HG02798 (cell line): ENCODE results near the gene INTS1.

Source experiments
- ATAC-seq: cut with Tn5 transposase; IDR thresholded peaks from one replicate; pipeline ENCODE4 v1.9.1; 2021; ENCODE audit warnings: mild to moderate bottlenecking; ENCODE audit not compliant: unreplicated experiment, poor library complexity

Gene INTS1

GRCh38 chr7:1543826-1544177 lies 39.6 kb upstream of the INTS1 start:
- no peak for ATAC-seq

DNA sequence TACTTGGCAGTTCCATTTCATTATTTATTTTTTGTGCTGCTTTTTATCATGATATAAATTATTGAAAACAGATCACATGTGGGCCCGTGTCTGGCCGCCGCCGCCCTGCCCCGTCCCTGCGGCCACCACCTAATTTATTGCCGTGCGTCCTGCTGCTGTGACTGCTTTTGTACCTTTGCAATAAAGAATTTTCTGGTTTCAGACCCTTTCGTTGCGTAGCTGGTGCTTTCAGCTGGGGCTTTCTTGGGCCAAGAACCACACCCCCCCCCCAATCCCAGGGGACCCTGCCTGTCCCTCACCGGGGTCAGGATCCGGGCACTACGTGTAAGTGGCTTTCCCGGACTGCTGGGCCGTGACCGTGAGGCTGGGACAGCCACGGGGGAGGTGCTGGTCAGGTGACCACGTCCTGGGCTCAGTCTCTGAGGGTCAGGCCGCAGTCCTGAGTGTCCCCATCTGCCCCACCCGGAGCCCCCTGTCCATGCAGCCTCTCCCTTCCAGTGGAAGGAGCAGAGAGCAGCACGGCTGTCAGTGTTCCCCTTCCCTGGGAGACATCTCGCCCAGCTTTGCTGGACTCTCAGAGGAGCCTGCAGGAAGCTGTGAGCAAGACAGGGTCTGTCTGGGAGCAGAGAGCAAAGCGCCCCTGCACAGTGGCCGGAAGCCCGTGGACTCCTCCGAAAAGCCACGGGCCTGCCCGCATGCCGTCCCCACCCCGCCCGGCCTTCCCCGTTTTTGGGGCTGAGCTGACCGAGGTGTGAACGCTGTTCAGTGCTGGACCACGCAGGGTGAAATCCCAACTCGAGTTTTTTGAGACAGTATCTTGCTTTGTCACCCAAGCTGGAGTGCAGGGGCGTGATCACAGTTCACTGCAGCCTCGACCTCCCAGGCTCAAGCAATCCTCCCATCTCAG lies 38.9 kb upstream of the INTS1 start:
- no peak for ATAC-seq

- no peak for ATAC-seq
Measured at GRCh38 chr7:1542329-1542728, 38.1 kb upstream of the INTS1 start.

GRCh38 chr7:1541431-1542162 lies 37.4 kb upstream of the INTS1 start:
- no peak for ATAC-seq

GRCh38 chr7:1540776-1541271 lies 36.6 kb upstream of the INTS1 start:
- ATAC-seq: no peak

DNA sequence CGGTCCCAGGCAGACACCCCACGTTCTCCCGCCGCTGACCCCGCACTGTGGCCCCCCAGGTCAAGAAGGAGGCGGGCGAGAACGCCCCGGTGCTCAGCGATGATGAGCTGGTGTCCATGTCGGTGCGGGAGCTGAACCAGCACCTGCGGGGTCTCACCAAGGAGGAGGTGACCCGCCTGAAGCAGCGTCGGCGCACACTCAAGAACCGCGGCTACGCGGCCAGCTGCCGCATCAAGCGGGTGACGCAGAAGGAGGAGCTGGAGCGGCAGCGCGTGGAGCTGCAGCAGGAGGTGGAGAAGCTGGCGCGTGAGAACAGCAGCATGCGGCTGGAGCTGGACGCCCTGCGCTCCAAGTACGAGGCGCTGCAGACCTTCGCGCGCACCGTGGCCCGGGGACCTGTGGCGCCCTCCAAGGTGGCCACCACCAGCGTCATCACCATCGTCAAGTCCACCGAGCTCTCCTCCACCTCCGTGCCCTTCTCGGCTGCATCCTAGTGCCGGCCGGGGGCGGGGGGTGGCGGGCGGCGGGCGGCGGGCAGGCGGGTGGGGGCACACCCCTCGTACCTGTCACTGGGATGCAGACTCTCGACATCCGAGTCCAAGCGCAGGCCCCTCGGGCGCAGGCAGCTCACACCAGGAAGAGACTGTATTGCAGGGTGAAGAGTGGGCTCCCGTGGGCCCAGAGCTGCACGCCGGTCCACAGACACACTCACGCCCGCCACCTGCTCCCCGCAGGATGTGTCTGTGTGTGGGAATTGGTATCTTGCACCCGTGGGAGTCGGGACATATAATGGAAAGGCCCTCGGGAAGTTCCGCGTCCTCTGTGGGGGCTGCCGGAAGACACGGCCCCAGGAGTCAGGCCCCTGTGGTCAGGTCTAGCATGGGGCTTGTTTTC lies 35.9 kb upstream of the INTS1 start:
- ATAC-seq: no peak

DNA sequence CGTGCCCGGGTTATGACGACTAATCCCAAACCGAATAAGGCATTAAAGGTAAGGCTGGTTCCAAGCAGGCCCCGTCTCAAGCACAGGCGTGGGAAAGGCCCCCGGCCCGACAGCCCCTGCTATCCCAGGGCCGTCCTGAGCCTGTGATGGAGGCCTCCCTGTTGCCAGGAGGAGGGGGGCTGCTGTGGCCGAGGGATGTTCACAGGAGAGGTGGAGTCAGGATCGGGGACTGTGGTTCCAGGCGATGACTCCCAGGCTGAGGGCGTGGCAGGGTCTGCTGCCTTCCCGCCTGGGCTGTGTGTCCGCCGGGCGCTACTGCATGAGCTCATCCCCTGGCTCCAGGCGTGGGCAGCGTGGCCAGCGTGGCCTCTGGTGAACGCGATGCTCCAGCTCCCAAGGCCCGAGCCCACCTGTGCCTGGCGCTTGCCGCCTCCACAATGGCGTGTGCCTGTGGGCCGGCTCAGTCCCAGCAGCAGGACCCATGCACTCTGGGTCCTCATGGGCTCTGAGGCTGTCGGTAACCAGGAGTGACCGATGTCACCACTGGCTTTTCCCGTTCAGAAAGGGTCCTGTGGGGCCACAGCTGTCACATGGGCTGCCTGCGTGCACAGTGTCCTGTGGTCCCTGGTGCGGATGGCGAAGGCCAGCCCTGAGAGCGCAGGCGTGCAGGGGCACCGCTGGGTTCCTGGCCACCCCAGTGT lies 35.1 kb upstream of the INTS1 start:
- no peak for ATAC-seq

GRCh38 chr7:1538544-1539180 lies 34.5 kb upstream of the INTS1 start:
- ATAC-seq: no peak

GRCh38 chr7:1537535-1538412 lies 33.6 kb upstream of the INTS1 start:
- ATAC-seq: no peak

GRCh38 chr7:1536743-1537534 lies 32.8 kb upstream of the INTS1 start:
- ATAC-seq: no peak

DNA sequence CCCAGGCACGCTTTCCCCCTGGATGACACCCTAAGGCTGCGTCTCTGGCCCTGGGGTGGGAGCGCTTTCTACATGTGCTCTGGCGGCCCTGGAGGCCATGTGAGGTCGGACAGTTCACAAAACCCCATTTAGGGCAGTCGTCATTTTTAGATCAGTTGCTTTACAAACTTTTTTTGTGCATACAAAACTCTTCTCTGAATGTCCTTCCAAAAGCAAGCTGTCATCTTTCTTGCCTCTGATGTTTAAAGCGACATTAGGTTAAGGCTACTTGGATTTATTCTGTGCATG lies 32.2 kb upstream of the INTS1 start:
- no peak for ATAC-seq

- no peak for ATAC-seq
Measured at GRCh38 chr7:1535701-1536454, 31.7 kb upstream of the INTS1 start.

DNA sequence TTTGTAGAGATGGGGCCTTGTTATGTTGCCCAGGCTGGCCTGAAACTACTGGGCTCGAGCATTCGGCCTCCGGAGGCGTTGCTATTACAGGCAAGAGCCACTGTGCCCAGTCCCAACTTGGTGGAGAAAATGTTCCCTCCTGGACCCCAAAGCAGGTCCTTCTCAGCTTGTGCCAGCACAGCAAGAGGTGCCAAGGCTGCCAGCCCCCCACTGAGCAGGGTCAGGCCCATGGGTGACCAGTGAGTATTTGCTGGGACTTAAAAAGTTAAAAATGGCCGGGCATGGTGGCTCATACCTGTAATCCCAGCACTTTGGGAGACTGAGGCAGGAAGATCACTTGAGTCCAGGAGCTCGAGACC lies 30.9 kb upstream of the INTS1 start:
- ATAC-seq: no peak

DNA sequence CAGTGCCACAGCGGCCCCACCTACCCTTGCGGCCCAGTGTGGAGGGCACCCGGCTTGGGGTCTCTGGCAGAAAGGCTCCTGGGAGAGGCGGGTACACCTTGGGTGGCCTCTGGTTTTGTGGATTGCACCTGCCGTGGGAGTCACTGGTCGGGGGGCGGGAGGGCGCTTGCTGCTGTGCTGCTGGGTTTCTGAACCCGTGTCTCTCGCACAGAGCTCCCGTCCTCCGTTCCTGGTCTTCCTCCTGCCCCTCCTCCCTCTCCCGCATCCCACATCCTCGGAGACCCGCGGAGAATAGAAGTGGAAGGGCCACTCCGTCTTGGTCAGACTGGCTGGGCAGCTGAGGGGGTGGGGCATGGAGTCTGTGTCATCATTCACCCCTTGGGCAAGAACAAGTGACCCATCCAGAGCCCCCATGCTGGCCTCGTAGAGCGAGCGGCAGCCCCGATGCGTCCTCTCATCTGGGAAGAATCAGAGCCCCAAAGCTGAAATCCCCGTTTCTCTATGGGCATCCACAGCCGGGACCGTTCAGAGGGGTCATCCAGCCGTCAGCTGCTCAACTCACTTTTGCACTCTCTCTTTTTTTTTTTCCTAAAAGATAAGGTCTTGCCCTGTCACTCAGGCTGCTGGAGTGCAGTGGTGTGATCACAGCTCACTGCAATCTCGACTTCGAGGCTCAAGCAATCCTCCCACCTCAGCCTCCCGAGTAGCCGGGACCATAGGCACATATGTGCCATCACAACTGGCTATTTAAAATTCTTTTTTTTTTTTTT lies 30.3 kb upstream of the INTS1 start:
- no peak for ATAC-seq

GRCh38 chr7:1533547-1534329 lies 29.5 kb upstream of the INTS1 start:
- no peak for ATAC-seq

DNA sequence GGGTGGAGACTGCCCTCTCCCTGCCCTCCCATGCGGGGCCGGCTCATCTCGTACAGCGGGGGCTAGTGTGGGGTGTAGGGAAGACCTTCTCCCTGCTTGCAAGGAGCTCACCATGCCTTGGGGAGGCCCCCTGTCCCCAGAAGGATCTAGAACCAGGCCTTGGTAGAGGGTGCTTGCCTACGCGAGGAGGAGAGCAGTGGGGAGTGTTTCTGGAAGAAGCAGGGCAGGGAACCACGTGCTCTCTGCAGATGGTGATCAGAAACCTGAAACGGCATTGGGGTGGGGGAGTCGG lies 29.0 kb upstream of the INTS1 start:
- ATAC-seq: no peak
